Thoracic aorta (tissue), 2 donors: Measurements from ENCODE around the gene CYP2D6. TPM values are rescaled to one million over a fixed set of nuclear protein-coding genes. Genes with fewer than 3 reads are reported as not detected.

Experiments
- ATAC-seq: fragments of 150-250 bp; one replicate; pipeline ENCODE4 v1.8.0; 2017; ENCODE audit warnings: low read depth; ENCODE audit not compliant: insufficient number of reproducible peaks, low FRiP score
- DNase-seq: peaks from one replicate; pipeline ENCODE4 v3.0.0-alpha.2; 2020; ENCODE audit warnings: low spot score
- H3K27ac ChIP-seq, 2 donors: fragments of 200-600 bp; sonication (generic); 1 replicate in 1 of 2; 2 replicates in 1 of 2; pipeline ENCODE4 v1.5.1; 2016; ENCODE audit warnings: mild to moderate bottlenecking in 2 of 2, moderate library complexity in 2 of 2
- H3K27me3 ChIP-seq: fragments of 200-600 bp; sonication (generic); replicated peaks from 2 replicates; pipeline ENCODE4 v1.6.0; 2016; ENCODE audit warnings: mild to moderate bottlenecking; ENCODE audit not compliant: insufficient read depth
- H3K36me3 ChIP-seq: fragments of 200-600 bp; sonication (generic); one replicate; pipeline ENCODE4 v1.5.1; 2016
- H3K4me1 ChIP-seq, 2 donors: fragments of 200-600 bp; sonication (generic); 1 replicate in 1 of 2; 2 replicates in 1 of 2; pipeline versions ENCODE4 v1.5.1 to v1.6.0; 2016; ENCODE audit warnings: low read depth in 2 of 2, mild to moderate bottlenecking in 1 of 2; ENCODE audit not compliant: control insufficient read depth in 1 of 2
- H3K4me3 ChIP-seq: fragments of 200-600 bp; sonication (generic); 2 replicates; pipeline ENCODE4 v1.5.1; 2016; ENCODE audit warnings: mild to moderate bottlenecking
- H3K9me3 ChIP-seq: fragments of 200-600 bp; sonication (generic); 2 replicates; pipeline ENCODE4 v1.5.1; 2016
- total RNA-seq, 2 donors: library from RNA; depleted of rRNA; stranded (reverse); fragments of >200 nt; gene quantifications; one replicate each; pipeline versions ENCODE4 v1.1.0 to v1.2.3, GENCODE V29; 2016
- TF ChIP-seq, protein P1 (sequence below): fragments of 200-600 bp; sonication (generic); IDR thresholded peaks from one replicate; pipeline ENCODE4 v1.5.1; 2019; ENCODE audit warnings: antibody characterized with exemption

The CYP2D6 gene
- total RNA-seq, 2 donors from 2014 or later, result not detected

DNA sequence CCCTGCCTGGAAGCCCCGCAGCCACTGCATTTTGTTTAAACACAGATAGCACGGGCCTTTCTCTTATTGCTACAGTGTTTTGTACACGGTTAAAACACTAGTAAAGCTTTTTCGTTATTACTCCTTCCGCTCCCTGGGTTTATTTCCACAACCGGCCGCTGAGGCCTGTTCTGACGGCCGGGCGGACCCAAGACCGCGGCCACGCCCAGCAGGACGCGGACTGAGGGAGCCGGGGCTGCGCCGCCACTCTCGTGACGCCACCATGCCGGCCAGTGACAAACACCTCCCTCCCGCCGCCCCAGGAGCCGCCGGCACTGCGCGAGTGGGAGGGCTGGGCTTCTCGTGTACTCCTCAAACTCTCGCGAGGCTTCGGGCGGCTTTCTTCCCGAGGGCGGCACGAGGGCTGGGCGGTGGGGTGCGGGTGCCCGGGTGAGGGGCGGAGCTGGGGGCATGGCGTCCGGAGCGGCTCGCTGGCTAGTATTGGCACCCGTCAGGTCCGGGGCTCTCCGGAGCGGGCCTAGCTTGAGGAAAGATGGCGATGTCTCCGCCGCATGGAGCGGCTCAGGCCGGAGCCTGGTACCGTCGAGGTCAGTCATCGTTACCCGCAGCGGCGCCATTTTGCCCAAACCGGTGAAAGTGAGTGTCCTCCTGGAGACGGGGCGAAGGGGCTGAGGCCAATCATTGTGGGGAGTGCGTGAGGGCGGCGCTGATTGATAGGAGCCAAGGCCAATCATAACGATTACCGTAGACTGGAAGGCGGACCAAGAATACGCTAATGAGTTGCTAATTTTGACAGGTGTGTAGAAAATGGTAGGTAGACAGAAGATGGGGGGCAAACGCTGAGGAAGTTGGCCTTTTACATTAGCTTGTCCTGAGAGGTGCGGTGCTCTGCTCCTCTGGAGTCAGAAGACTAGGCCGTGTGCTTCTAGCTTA, 51.0 kb downstream of the CYP2D6 start, which contains the start of gene SMDT1:
Gene SMDT1 (plus strand): TSS at position 382 of the 933 bp plus-strand sequence. CDS start 69 bp downstream, at position 451.
- Histone ChIP-seq H3K4me1 (peaks cover 14 to 47% of the 10 kb centered on the region in 2 donors), H3K36me3 (peaks cover 19% of the 10 kb centered on the region), H3K27ac (peak within 1 kb of the TSS; percentile 98 to 99), H3K4me3 (peak within 1 kb of the TSS; percentile 78), H3K27me3 (no peaks in the 10 kb centered on the region), H3K9me3 (no peaks in the 10 kb centered on the region)
- DNase-seq, result peak; percentile 97
- peak; percentile 93 for ATAC-seq
- TF ChIP-seq, protein P1, sequence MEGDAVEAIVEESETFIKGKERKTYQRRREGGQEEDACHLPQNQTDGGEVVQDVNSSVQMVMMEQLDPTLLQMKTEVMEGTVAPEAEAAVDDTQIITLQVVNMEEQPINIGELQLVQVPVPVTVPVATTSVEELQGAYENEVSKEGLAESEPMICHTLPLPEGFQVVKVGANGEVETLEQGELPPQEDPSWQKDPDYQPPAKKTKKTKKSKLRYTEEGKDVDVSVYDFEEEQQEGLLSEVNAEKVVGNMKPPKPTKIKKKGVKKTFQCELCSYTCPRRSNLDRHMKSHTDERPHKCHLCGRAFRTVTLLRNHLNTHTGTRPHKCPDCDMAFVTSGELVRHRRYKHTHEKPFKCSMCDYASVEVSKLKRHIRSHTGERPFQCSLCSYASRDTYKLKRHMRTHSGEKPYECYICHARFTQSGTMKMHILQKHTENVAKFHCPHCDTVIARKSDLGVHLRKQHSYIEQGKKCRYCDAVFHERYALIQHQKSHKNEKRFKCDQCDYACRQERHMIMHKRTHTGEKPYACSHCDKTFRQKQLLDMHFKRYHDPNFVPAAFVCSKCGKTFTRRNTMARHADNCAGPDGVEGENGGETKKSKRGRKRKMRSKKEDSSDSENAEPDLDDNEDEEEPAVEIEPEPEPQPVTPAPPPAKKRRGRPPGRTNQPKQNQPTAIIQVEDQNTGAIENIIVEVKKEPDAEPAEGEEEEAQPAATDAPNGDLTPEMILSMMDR, result no peak

DNA sequence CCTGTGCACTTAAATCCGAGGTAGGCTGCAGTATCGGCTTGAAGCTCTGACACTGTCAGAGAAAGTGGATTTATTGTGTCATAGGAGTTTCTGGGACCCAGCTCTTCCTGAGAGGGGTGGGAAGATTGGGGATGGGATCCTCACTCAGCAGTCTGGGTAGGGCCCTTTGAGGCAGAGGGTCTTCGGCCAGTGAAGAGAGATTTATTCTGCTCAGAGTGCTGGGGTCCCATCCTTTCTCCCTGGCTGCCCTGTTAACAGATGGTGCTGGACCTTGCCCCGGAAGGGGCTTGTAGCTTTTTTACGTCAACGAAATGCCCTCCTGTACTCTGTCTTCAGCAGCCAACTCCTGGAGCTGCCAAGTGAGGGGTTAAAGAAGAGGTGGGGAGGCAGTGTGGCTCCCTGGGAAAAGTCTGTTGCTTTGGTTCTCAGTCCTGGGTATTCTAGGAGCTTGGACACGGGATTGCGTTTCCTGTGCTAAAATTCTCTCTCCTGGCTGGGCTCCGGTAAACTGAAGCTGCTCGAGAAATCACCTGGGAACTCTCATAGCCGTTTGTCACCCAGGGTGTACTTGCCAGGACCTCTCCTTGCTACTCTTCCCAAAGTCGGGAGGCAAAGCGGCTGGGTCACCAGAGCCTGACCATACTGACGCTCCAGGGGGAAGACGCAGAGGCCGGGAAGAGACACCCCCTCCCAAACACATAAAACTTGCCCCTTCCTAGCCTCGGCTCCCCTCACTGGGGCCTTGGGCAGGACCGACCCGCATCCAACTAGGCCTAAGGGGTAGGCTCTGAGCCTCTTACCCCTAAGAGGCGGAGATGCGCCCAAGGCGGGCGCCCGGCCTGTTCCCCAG, 51.9 kb downstream of the CYP2D6 start:
- H3K4me1 ChIP-seq, result peaks cover 15 to 53% of the 10 kb centered on the region in 2 donors
- peak; percentile 20 for ATAC-seq
- peaks cover 13% of the 10 kb centered on the region for H3K36me3 ChIP-seq

DNA sequence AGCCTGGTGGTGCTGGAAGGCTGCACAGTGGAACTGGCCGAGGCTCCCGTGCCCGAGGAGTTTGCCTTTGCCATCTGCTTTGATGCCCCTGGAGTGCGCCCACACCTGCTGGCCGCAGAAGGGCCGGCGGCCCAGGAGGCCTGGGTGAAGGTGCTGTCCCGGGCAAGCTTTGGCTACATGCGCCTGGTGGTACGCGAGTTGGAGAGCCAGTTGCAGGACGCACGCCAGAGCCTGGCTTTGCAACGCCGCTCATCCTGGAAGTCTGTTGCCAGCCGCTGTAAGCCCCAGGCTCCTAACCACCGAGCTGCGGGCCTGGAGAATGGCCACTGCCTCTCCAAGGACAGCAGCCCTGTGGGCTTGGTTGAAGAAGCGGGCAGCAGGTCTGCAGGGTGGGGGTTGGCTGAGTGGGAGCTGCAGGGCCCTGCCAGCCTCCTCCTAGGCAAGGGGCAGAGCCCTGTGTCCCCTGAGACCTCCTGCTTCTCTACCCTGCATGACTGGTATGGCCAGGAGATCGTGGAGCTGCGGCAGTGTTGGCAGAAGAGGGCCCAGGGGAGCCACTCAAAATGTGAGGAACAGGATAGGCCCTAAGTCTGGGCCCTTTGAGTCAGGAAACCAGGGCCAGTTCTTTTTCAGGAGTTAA, 53.0 kb downstream of the CYP2D6 start:
- no peaks in the 10 kb centered on the region for H3K9me3 ChIP-seq
- TF ChIP-seq, protein P1, result no peak
- H3K36me3 ChIP-seq, result peaks cover 4% of the 10 kb centered on the region
- ATAC-seq, result no peak
- H3K4me3 ChIP-seq, result no peak overlapping the region
- H3K4me1 ChIP-seq, result peaks cover 20 to 58% of the 10 kb centered on the region in 2 donors
- H3K27ac ChIP-seq, result peak overlapping the region; percentile 98 to 99
- no peaks in the 10 kb centered on the region for H3K27me3 ChIP-seq
- DNase-seq, result no peak

More for the DNA sequence above, 51.9 kb downstream of the CYP2D6 start:
- TF ChIP-seq, protein P1, result no peak
- no peaks in the 10 kb centered on the region for H3K27me3 ChIP-seq
- H3K9me3 ChIP-seq, result no peaks in the 10 kb centered on the region
- peak overlapping the region; percentile 78 for H3K4me3 ChIP-seq
- DNase-seq, result no peak
- H3K27ac ChIP-seq, result peak overlapping the region; percentile 98 to 99

DNA sequence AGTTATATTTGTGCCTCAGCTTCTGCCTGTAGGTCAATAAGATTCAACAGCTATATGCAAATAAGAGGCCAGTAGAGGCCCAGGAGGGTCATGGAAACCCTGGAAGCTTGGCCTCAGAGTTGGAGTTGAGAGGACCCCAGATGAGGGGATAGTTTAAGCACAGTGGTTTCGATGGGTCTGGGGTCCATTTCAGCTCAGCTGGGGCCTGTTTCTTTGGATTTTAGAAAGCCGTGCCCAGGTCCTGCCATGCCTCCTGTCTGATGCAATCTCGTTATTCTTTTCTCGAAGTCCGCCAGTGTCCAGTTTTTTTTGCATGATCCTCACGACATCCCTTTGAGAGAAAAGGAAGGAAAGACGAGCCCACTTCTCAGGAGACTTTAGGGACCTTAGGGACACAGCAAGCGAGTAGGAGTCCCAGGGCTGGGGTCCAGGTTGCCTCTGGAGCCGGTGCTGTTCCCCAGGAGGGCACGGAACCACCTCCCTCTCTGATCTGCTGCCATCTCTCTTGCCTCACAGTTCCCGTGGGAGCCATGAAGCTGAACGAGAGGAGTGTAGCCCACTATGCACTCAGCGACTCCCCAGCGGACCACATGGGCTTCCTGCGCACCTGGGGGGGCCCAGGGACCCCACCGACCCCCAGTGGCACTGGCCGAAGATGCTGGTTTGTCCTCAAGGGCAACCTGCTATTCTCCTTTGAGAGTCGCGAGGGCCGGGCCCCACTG, 53.7 kb downstream of the CYP2D6 start:
- H3K4me1 ChIP-seq, result peaks cover 20 to 54% of the 10 kb centered on the region in 2 donors
- H3K36me3 ChIP-seq, result no peaks in the 10 kb centered on the region
- TF ChIP-seq, protein P1, result no peak
- H3K9me3 ChIP-seq, result no peaks in the 10 kb centered on the region
- no peaks in the 10 kb centered on the region for H3K27me3 ChIP-seq
- H3K27ac ChIP-seq, result no peak overlapping the region
- DNase-seq (no peak), ATAC-seq (no peak)
- H3K4me3 ChIP-seq, result no peak overlapping the region

Other genes with a start within 250 kb of the CYP2D6 start
- gene SHISA8, start 215.7 kb downstream of the CYP2D6 start, total RNA-seq, result not detected
- gene TNFRSF13C, start 204.0 kb downstream of the CYP2D6 start, total RNA-seq, result not detected
- not detected for gene CENPM, start 183.7 kb downstream of the CYP2D6 start, total RNA-seq
- not detected for gene SEPTIN3, start 161.4 kb downstream of the CYP2D6 start, total RNA-seq
- 1 to 10 TPM in 1 of 2 donors, not detected in 1; 1.3 TPM for gene WBP2NL, start 132.0 kb downstream of the CYP2D6 start, total RNA-seq
- gene NAGA, start 60.0 kb downstream of the CYP2D6 start, total RNA-seq, result 10 to 100 TPM; 41.7 to 52.7 TPM
- gene PHETA2, start 56.6 kb downstream of the CYP2D6 start, total RNA-seq, result 10 to 100 TPM; 22.1 to 23.7 TPM
- gene SMDT1, start 51.1 kb downstream of the CYP2D6 start, total RNA-seq, result 10 to 100 TPM in 1 of 2 donors, 1 to 10 TPM in 1; 6.1 to 17.1 TPM
- gene NDUFA6, start 40.0 kb downstream of the CYP2D6 start, total RNA-seq, result 10 to 100 TPM; 21.3 to 27.0 TPM
- 10 to 100 TPM; 25.7 to 30.3 TPM for gene TCF20, start 139.8 kb upstream of the CYP2D6 start, total RNA-seq